Ovary (tissue), 3 donors: ENCODE measurements around the gene RRP1B.

Source experiments
- CTCF ChIP-seq, 3 donors: fragments of 450-650 bp in 2 of 3; fragments of 200-600 bp in 1 of 3; IDR thresholded peaks; one replicate each; pipeline versions ENCODE4 v1.5.1 to v1.8.0; 2016 to 2022; ENCODE audit warnings: antibody characterized with exemption in 3 of 3, mild to moderate bottlenecking in 1 of 3
- POLR2A ChIP-seq: fragments of 450-650 bp; IDR thresholded peaks from one replicate; pipeline ENCODE4 v1.6.1; 2017; ENCODE audit warnings: antibody characterized with exemption, mild to moderate bottlenecking, moderate library complexity
- donor health status: DM: no; HTN: no; CAD: no.

DNA sequence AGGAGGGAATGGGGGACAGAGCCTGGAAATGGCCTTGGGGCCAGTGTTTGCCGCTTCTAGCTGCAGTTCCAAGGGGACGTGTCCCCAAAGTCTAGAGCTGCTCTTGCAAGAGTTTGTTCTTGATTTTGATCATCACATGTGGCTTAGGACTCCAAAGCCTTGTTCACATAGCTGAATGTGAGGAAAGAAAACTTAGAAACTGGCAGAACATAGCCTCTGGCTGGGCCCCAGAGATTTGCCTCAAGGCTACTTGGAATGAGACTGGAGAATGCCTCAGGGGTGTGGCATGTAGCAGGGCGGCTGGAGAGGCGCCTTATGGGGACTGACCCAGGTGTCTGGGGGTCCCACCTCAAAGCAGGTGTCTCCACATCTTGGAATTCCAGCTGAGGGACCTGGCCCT lies 61.8 kb downstream of the RRP1B start:
- TF ChIP-seq POLR2A (no peak), CTCF (IDR thresholded peaks at IDR 0.05) (no peak)
